22Rv1 (cell line): Measurements from ENCODE around the gene MTHFS.
"Not testable (repeated sequence)": the region's sequence is repeated elsewhere in the genome, so short reads cannot be mapped to it uniquely, and the experiment has no call there.

Experiments
- ZFX ChIP-seq: fragments of 450-650 bp; IDR thresholded peaks from 2 replicates; pipeline ENCODE4 v1.6.1; 2017; ENCODE audit warnings: antibody characterized with exemption, borderline replicate concordance
- TF ChIP-seq, protein P1 (sequence below): fragments of 450-650 bp; IDR thresholded peaks from 2 replicates; pipeline ENCODE4 v1.5.1; 2017; ENCODE audit warnings: mild to moderate bottlenecking

DNA sequence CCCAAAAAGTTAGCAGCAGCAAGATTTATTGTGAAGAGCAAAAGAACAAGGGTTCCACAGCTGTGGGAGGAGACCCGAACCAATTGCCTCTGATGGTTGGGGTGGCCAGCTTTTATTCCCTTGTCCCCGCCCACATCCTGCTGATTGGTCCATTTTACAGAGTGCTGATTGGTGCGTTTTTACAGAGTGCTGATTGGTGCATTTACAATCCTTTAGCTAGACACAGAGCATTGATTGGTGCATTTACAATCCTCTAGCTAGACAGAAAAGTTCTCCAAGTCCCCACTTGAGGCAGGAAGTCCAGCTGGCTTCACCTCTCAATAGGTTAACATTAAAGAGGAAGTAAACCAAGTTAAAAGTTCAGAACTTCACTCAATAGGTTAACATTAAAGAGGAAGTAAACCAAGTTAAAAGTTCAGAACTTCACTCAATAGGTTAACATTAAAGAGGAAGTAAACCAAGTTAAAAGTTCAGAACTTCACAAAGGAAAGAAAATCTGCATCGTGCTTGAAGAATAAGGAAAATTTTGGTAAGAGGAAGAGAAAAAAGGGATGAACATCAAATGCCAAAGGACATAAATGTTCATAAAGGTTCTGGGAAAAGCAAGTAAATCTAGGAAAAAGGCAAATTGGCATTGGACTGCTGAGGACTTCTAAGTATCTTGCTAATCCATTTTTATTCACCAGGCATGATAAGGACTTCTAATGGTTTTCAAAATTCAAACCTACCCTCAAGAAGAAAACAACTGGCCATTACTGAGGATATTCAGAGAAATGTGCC lies 12.9 kb upstream of the MTHFS start:
- TF ChIP-seq, protein P1, sequence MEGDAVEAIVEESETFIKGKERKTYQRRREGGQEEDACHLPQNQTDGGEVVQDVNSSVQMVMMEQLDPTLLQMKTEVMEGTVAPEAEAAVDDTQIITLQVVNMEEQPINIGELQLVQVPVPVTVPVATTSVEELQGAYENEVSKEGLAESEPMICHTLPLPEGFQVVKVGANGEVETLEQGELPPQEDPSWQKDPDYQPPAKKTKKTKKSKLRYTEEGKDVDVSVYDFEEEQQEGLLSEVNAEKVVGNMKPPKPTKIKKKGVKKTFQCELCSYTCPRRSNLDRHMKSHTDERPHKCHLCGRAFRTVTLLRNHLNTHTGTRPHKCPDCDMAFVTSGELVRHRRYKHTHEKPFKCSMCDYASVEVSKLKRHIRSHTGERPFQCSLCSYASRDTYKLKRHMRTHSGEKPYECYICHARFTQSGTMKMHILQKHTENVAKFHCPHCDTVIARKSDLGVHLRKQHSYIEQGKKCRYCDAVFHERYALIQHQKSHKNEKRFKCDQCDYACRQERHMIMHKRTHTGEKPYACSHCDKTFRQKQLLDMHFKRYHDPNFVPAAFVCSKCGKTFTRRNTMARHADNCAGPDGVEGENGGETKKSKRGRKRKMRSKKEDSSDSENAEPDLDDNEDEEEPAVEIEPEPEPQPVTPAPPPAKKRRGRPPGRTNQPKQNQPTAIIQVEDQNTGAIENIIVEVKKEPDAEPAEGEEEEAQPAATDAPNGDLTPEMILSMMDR, result not testable (repeated sequence)
- TF ChIP-seq ZFX, result not testable (repeated sequence)
